NCI-H2081 treated with DMSO at 0.1 percent for 48 hours (cell line): ENCODE results near the gene SLC25A25.
"Not testable (repeated sequence)": the region's sequence is repeated elsewhere in the genome, so short reads cannot be mapped to it uniquely, and the experiment has no call there.

ENCODE experiments used
- DNase-seq: peaks from one replicate; lab custom pipeline; 2025; lab: John Stamatoyannopoulos, UW

SLC25A25 gene

DNA sequence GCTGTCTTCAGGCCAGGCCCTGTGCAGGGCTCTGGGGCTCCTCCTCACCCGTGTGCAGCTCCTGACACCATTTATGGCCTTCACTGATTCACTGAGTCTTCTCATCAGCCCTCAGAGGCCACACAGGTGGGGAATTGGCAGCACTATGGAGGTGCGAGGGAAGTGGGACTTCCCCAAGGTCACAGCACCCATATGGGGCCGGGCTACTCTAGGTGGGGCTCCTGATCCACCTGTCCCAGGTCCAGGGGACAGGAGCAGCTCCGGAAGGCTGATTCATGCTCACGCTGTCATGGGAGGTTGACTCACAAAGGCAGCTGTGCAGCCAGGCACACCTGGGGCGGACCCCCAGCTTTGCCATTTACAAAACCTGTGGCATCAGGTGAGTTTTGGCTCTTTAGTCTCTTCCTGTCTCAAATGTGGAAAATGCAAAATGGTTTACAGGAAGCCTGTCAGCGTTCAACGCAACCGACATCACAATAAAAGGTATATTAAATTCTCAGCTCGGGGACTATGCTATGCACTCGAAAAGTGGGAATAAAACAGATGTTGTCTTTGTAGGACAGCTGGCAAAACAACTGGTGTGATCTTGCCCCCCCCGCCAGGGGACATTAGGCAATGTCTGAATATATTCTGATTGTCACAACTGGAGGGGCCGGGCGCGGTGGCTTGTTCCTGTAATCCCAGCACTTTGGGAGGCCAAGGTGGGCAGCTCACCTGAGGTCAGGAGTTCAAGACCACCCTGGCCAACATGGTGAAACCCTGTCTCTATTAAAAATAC lies 15.9 kb upstream of the SLC25A25 start:
- no peak for DNase-seq

DNA sequence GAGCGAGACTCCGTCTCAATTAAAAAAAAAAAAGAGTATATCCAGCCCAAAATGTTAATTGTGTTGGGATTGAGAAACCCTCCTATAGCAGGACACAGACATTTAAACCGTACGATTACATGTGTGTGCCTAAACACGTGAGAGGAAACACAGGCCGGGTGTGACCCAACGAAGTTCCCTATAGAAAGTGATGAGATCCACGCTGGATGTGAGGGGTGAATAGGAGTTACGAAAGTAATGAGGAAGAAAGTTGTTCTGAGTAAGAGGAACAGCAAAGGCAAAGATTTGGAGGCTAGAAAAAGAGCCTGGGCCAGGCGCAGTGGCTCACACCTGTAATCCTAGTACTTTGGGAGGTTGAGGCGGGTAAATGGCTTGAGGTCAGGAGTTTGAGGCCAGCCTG lies 14.5 kb upstream of the SLC25A25 start:
- DNase-seq = no peak

DNA sequence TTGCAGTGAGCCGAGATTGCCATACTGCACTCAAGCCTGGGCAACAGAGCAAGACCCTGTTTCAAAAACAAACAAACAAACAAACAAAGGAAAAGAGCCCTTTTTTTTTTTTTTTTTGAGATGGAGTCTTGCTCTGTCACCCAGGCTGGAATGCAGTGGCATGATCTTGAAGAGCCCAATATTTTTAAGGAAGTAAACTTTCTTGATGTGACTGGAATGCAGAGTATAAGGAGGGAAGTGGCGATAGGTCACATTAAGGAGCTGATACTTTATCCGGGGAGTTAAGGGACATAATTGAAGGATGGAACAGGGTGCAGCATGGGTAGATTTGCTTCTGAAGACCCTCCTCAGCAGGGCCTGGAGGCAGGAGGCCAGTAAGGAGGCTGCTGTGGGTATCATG lies 13.9 kb upstream of the SLC25A25 start:
- no peak for DNase-seq

DNA sequence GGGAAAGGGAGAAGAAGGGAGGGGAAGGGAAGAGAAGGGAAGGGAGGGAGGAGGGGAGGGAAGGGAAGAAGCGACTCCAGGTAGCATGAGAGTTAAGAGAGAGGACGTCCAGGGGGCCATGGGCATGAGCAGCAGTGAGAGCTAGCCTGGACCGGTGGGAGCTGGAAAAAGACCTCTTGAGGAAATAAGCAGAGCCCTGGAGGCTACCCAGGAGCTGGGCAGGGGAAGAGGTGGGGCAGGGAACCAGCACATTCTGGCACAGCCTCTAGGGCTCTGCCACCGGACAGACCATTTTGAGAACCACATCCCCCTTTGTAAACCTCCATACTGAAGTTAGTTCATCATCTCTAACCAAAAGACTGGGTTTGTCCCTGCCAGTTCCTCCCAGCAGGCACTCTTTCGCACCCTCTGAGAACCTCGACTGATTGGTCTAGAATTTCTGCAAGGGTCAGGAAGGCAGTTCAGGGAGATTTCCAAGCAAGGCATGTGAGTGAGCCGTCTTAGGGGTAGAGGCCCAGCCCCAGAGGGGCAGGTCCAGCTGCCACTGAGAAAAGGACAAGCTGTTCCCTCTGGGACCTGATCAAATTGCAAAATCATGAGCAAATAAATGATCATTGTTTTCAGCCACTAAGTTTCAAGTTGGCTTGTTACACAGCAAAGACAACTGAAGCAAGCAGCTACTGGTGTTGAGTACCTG lies 12.5 kb upstream of the SLC25A25 start:
- no peak for DNase-seq

DNA sequence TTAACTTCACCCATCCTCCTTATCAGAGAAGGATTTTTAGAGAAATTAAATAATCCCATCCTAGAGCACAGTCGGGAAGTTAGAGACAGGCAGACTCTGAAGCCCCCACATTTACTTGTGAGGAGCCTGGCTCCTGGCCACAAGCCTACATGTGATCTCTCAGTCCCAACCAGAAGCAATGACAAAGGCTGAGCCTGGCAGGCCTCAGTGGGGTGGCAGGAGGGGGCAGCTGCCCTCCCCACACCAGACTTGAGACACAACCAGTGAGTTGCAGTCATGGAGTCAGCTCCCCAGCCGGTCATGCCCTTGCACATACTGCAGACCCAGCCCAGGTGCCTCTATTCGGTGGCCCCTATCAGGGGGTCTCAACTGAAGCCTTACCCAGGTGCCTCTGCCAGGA lies 11.9 kb upstream of the SLC25A25 start:
- no peak for DNase-seq

DNA sequence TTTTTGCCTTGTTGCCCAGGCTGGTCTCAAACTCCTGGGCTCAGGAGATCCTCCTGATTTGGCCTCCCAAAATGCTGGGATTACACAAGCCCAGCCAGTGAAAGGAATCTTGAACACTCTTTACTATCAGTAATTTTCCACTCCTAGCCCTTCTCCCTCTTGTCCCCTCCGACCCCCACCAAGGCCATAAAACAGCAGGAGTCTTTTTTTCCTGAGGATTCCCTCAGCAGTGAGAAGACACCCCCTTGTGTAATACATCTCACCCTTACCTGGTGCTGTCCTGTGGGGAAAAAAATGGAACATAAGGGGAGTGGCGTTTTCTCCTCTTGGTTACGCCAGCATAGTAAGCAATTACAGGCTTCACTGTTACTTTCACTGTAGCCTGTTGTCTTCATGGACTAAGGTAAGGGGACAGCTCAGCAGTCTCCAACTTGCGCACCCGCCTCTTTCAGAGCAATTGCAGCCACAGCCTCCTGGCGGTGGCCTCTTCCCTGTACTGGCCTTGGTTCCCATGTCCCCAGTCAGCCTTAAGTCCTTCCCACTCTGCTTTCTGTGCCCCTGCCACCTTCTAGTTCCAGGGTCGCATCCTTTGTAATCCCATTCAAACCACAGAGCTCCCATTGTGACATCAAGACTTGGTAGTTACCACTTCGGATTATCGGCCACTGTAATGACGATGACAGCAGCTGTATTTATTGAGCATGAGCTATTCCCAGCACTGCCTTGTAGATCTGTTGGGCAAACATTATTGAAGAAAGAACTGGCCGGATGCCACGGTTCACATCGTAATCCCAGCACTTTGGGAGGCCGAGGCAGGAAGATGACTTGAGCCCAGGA lies 10.9 kb upstream of the SLC25A25 start:
- DNase-seq = no peak

DNA sequence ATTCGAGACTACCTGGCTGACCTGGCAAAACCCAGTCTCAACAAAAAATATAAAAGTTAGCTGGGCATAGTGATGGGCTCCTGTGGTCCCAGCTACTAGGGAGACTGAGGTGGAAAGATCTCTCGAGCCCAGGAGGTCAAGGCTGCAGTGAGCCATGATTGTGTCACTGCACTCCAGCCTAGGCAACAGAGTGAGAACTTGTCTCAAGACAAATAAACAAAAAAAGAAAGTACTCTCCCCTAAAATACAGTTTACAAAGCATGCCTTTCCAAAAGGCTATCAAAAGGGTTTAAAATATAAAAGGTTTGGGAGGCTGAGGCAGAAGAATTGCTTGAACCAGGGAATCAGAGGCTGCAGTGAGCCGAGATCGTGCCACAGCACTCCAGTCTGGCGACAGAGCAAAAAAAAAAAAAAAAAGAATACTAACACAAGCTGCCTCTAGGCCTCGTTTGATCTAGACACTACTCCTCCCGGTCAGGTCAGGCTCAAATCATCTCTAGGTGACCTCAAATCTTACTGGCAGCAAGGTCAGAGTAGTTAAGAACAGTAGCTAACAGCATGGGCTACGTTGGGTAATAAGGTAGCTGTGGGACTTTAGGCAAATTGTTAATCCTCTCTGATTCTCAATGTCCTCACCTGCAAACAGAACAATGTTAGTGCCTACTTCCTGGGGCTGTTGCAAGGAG lies 10.2 kb upstream of the SLC25A25 start:
- no peak for DNase-seq

DNA sequence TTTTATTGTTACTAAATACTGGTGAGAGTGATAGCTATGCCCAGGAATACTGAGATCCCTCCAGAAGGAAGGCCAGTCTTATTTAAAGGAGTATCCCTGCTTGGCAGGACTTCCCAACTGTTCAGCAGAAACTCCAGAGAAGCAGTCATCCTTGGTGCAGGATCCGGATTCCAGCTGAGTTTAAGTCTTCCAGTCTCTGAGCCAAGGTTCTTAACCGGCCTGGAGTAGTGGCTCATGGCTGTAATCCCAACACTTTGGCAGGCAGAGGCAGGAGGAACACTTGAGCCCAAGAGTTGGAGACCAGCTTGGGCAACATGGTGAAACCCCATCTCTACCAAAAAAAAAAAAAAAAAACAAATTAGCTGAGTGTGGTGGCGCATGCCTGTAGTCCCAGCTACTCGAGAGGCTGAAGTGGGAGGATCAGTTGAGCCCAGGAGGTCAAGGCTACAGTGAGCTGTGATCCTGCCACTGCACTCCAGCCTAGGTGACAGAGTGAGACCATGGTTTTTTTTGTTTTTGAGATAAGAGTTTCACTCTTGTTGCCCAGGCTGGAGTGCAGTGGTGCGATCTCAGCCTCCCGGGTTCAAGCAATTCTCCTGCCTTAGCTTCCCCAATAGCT lies 8.6 kb upstream of the SLC25A25 start:
- DNase-seq = no peak

DNA sequence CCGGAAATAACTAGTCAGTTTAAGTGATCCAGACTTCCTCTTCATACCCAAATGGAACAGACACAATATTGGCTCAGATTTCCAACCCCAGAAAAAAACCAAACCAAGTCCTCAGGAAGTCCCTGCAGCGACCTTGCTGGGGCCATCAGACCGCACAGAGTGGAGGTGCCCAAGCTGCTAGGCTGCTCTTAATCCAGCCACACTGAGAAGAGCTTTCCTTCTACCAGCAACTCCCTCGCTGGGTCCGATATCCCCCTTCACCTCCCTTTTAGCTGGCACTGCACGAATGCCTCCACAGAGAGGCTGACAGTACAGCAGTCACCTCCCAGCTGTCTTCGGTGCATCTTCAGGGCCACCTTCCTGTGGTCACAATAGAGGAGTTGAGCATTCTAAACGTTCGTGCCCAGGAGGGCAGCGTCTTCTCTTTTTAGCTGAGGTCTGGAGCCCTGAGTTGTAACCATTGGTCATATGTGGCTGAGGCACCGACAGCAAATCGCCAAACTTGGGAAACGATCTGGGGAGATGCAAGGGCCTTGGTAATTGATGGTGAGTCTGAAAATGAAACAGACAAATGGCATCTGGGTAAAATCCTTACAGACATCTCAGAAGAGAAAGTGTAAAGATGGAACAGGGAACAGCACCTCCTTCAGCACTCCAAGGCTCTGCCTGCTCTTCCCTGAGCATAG lies 6.6 kb upstream of the SLC25A25 start:
- DNase-seq = no peak

DNA sequence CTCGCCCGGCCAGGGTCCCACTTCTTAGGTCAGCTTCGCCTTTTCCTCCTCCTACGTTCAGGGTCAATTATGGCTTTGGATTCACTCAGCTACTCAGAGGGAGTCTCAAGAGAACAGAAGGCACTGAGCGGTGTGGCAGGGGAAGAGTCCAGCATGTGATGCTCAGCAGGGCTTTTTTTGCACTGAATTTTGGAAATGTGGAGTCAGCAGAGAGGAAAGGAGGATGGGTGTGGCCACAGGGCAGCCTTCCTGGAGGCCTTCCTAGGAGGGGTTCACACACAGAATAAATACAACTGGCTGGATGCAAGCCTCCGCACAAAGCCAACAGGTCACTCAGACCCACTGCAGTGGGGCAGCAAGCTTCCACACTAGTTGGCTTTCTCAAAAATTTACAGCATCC lies 5.8 kb upstream of the SLC25A25 start:
- DNase-seq = no peak

DNA sequence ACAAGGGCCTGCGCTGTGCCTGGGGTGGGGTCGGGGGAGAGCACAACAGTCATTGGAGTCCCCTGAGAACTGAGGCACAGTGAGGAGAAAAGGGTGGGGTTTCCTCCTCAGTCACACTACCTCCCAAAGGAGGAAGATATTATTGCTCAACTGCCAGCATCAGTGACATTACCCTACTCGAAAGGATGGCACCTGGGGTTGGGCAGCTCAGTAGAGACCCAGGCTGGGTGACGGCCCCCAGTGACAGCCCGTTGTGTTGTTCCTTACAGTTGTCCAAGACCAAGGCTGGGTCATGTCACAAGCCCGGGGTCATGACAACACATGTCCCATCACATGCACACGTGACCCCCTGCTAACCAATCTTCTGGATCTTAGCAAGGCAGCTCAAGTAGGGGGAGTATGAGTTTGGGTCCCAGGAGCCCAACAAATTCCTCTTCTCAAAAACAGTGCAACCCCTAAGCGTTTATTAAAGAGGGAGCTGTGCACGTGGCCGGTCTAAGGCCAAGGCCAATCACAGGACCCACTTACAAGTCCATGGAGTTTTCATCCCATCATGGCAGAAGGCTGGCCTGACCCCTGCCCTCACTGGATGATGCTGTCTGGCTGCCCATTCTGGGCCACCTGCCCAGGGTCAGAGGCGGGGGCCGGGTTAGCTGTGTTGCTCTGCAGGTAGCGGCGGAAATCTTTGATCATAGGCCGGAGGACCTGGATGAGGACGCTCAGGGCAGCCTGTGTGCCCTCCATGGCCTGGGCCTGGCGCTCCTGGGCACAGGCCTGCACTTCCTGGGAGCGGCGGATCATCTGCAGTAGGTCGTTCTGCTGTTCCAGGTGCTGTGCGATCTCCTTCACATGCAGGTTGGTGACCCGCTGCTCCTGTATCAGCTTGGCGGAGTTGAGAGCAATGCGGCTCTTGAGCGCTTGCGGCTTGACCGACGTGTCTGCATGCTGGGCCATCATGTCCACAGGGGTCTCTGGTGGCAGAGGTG lies 4.9 kb upstream of the SLC25A25 start:
- DNase-seq = no peak

DNA sequence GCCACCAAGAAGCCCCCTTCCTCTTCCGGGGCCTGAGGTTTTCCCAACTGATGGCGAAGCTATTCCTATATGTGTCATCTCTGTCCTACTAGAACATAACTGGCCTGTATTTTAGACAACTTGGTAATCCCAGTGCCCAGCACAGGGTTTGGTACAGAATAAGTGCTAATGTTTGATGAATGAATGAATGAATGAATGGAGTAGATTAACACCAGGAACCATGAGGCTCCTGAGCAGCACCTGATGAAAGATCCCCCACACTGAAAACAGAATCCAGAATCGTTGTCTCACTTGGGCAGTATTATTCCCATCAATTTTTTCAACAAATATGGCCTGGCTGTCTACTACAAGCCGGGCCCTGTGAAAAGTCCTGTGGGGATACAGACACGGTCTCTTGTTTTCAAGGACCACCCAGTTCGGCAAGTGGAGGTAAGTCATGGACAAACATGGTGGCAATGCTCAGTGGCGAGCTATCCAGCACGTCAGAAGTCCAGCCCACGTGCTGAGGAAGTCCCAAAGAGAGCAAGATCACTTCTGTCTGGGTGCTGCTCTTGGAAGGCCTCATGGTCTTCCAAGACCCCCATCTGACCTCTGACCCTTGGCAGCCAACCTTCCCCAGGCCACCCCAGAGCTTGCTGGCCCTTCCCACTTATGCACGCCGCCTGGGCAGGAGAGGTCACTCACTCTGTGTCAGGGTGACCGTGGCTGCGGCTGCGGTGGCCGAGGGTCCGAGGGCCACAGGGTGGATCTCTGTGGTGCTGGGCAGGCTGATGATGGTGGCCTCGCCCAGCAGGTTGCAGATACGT lies 1.9 kb upstream of the SLC25A25 start:
- DNase-seq = no peak

DNA sequence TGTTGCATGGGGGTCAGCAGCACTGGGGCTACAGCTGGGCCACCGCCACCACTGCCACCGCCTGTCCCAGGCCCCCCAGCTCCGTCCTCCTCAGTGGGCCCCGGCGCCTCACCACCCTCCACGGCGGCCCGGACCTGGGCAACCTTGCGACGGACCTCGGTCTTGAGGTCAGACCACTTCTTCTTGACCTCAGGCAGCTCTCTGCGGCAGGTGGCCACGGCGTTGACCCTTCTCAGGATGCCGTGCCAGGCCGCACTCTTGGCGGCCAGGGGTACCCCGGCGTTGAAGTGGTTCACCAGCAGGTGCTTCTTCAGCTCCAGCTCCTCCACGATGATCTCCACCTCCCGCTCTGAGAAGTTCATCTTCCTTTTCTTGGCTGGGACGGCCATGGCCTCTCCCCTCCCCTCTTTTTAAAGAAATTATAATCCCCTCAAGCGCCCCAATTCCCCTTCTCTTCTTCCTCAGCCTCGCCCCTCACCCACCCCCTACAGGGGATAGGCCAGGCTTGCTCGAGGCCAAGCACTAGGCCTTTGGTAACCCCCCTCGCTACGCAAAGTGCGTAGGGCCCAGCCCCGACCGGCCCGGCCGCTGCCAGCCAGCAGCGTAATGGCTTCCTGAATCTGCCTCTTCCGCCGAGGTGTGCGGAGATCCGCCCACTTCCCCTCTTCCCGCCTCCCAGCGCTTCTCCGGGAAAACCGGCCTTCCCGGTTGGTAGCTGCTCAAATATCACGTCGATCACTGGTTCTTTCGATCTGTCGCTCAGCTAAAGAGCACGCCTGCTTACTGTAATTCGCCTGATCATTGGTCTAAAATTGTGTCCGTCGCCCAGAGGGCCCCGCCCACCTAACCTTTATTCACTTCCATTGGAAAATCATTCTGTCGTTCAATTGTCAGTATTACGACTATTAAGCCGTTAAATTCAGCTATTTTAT lies 1.1 kb upstream of the SLC25A25 start, which contains the start of gene NAIF1:
NAIF1 (minus strand) TSS at position 608 of the 932 bp plus-strand sequence; CDS start at position 389, 219 bp downstream.
- peak; percentile 97 for DNase-seq

DNA sequence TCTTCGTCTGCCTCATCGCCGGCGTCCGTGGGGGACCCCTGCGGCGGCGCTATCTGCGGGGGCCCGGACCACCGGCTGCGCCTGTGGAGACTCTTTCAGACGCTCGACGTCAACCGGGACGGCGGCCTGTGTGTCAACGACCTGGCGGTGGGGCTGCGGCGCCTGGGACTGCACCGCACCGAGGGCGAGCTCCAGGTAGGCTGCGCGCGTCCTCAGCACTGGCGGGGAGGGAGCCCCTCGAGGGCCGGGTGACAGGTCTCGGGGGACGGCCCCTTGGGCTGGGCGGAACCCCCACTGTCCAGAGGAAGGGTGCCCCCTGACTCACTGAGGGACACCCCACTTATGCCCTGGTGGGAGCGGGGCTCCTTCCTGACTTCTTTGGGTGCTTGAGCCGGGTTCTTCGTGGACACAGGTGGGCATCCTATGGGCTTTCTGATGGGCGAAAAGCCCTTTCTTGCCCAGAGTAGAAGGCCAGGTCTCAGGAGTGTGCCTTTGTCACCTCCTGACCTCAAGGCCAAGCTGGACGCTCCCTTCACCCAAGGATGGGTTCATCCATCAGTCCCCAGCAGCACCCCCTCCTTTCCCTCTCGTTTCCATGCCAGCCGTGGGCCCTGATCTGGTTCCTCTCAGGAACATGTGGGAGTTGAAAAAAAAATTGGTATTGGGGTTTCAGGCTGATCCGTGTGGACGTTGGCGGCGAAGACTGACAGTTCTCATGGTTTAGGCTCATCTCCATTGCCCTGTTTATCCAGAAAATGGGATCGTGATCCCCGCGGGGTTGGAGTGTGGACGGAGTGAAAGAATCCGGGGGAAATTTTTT lies 564 bp downstream of the SLC25A25 start:
- DNase-seq = no peak

DNA sequence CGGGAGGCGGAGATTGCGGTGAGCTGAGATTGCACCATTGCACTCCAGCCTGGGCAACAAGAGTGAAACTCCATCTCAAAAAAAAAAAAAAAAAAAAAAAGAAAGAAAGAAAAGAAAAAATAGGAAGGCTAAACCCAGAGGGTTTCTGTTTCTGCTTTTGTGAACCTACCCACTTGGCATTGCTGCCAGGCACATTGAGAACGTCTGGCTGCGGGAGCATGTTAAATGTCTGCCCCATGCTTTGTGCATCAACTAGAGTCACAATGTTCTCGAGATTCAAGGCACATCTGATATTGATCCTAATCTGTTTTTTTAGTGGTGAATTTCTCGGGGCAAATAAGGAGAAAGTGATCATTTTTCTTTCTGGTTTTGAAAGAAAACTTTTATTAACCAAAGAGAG lies 2.8 kb downstream of the SLC25A25 start:
- DNase-seq = no peak

DNA sequence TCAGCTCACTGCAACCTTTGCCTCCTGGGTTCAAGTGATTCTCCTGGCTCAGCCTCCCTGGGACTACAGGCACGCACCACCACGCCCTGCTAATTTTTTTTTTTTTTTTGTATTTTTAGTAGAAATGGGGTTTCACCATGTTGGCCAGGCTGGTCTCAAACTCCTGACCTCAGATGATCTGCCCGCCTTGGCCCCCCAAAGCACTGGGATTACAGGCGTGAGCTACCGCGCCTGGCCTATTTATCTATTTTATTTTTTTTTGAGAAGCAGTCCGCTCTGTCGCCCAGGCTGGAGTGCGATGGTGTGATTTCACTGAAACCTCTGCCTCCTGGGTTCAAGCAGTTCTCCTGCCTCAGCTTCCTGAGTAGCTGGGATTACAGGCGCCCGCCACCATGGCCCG lies 3.4 kb downstream of the SLC25A25 start:
- not testable (repeated sequence) for DNase-seq
